IPS-20b (cell line): ENCODE results near the gene ARHGEF7.
"Not testable (repeated sequence)": the region's sequence is repeated elsewhere in the genome, so short reads cannot be mapped to it uniquely, and the experiment has no call there.

Experiments used
- H3K27ac ChIP-seq: one replicate; pipeline ENCODE4 v1.5.1; 2013; ENCODE audit warnings: low read length
- H3K27me3 ChIP-seq: 2 replicates; pipeline ENCODE4 v1.6.1; 2013; ENCODE audit warnings: mild to moderate bottlenecking, low read length, inconsistent platforms; ENCODE audit not compliant: insufficient read depth
- H3K36me3 ChIP-seq: 2 replicates; pipeline ENCODE4 v1.6.1; 2013; ENCODE audit warnings: low read depth, mild to moderate bottlenecking, inconsistent platforms, low read length, moderate library complexity; ENCODE audit not compliant: insufficient read depth
- H3K4me1 ChIP-seq: 2 replicates; pipeline ENCODE4 v1.6.1; 2013; ENCODE audit warnings: mild to moderate bottlenecking, control low read depth, inconsistent platforms, low read length, moderate library complexity; ENCODE audit not compliant: insufficient read depth
- H3K4me3 ChIP-seq: 2 replicates; pipeline ENCODE4 v1.5.1; 2013; ENCODE audit warnings: mild to moderate bottlenecking, low read length, inconsistent platforms
- H3K9ac ChIP-seq: 2 replicates; pipeline ENCODE4 v1.6.1; 2013; ENCODE audit warnings: low read depth, mild to moderate bottlenecking, inconsistent platforms, low read length, moderate library complexity
- H3K9me3 ChIP-seq: 2 replicates; pipeline ENCODE4 v1.6.1; 2013; ENCODE audit warnings: mild to moderate bottlenecking, low read depth, low read length, inconsistent platforms; ENCODE audit not compliant: insufficient read depth

ARHGEF7 gene

GRCh38 chr13:111189516-111189915 is 74.4 kb downstream of the ARHGEF7 start:
- not testable (repeated sequence) for H3K36me3 ChIP-seq, H3K27me3 ChIP-seq, H3K4me1 ChIP-seq, H3K9me3 ChIP-seq, H3K9ac ChIP-seq, H3K27ac ChIP-seq, H3K4me3 ChIP-seq

- not testable (repeated sequence) for H3K4me1 ChIP-seq, H3K36me3 ChIP-seq, H3K4me3 ChIP-seq, H3K9me3 ChIP-seq, H3K27me3 ChIP-seq, H3K9ac ChIP-seq, H3K27ac ChIP-seq
Observed at GRCh38 chr13:111193223-111193622, 78.1 kb downstream of the ARHGEF7 start.

- H3K4me1 ChIP-seq, H3K9me3 ChIP-seq, H3K9ac ChIP-seq, H3K36me3 ChIP-seq, H3K27ac ChIP-seq, H3K4me3 ChIP-seq, H3K27me3 ChIP-seq: not testable (repeated sequence)
Observed at GRCh38 chr13:111194651-111195050, 79.5 kb downstream of the ARHGEF7 start.

- H3K36me3 ChIP-seq, H3K4me3 ChIP-seq: not testable (repeated sequence)
- peaks cover 31% of the 10 kb centered on the region for H3K4me1 ChIP-seq
Observed at GRCh38 chr13:111198732-111199378, 83.7 kb downstream of the ARHGEF7 start.

GRCh38 chr13:111201304-111201940 is 86.3 kb downstream of the ARHGEF7 start:
- Histone ChIP-seq H3K27ac (no peak overlapping the region), H3K4me1 (peaks cover 48% of the 10 kb centered on the region), H3K9me3 (no peaks in the 10 kb centered on the region), H3K4me3 (no peak overlapping the region), H3K9ac (no peak overlapping the region), H3K27me3 (no peaks in the 10 kb centered on the region), H3K36me3 (0 out of 2 replicates have a peak, but pooled peaks cover 8% of the 10 kb centered on the region)

More at GRCh38 chr13:111198732-111199378, 83.7 kb downstream of the ARHGEF7 start:
- not testable (repeated sequence) for H3K27ac ChIP-seq, H3K9me3 ChIP-seq, H3K9ac ChIP-seq, H3K27me3 ChIP-seq

GRCh38 chr13:111202156-111202621 is 87.1 kb downstream of the ARHGEF7 start:
- Histone ChIP-seq H3K4me3 (0 out of 2 replicates have a peak overlapping the region, but pooled peaks have one; percentile 30), H3K4me1 (peaks cover 48% of the 10 kb centered on the region), H3K27me3 (no peaks in the 10 kb centered on the region), H3K27ac (peak overlapping the region; percentile 17), H3K36me3 (0 out of 2 replicates have a peak, but pooled peaks cover 8% of the 10 kb centered on the region), H3K9ac (no peak overlapping the region; the same call in 1 of the 2 replicates), H3K9me3 (no peaks in the 10 kb centered on the region)

- Histone ChIP-seq H3K27me3 (no peaks in the 10 kb centered on the region), H3K4me3 (0 out of 2 replicates have a peak overlapping the region, but pooled peaks have one; percentile 30), H3K9me3 (no peaks in the 10 kb centered on the region), H3K36me3 (0 out of 2 replicates have a peak, but pooled peaks cover 8% of the 10 kb centered on the region), H3K4me1 (peaks cover 48% of the 10 kb centered on the region), H3K9ac (no peak overlapping the region; the same call in 1 of the 2 replicates), H3K27ac (peak overlapping the region; percentile 17)
Observed at GRCh38 chr13:111202745-111203144, 87.6 kb downstream of the ARHGEF7 start.

GRCh38 chr13:111203736-111204389 is 88.8 kb downstream of the ARHGEF7 start:
- no peak overlapping the region for H3K4me3 ChIP-seq
- H3K9ac ChIP-seq = no peak overlapping the region

GRCh38 chr13:111204438-111205177 is 89.5 kb downstream of the ARHGEF7 start:
- Histone ChIP-seq H3K9me3 (no peaks in the 10 kb centered on the region), H3K36me3 (no peaks in the 10 kb centered on the region), H3K27ac (no peak overlapping the region), H3K27me3 (no peaks in the 10 kb centered on the region), H3K4me3 (peak overlapping the region; percentile 49), H3K4me1 (peaks cover 62% of the 10 kb centered on the region), H3K9ac (peak overlapping the region; percentile 62; the same call in 1 of the 2 replicates)

More at GRCh38 chr13:111203736-111204389, 88.8 kb downstream of the ARHGEF7 start:
- no peaks in the 10 kb centered on the region for H3K27me3 ChIP-seq
- no peak overlapping the region for H3K27ac ChIP-seq
- H3K4me1 ChIP-seq = peaks cover 56% of the 10 kb centered on the region
- no peaks in the 10 kb centered on the region for H3K9me3 ChIP-seq
- 0 out of 2 replicates have a peak, but pooled peaks cover 3% of the 10 kb centered on the region for H3K36me3 ChIP-seq

- H3K4me3 ChIP-seq = no peak overlapping the region
- no peak overlapping the region for H3K9ac ChIP-seq
- H3K27me3 ChIP-seq = no peaks in the 10 kb centered on the region
- no peaks in the 10 kb centered on the region for H3K36me3 ChIP-seq
- H3K27ac ChIP-seq = no peak overlapping the region
- H3K4me1 ChIP-seq = peaks cover 71% of the 10 kb centered on the region
- no peaks in the 10 kb centered on the region for H3K9me3 ChIP-seq
Observed at GRCh38 chr13:111206148-111206547, 91.0 kb downstream of the ARHGEF7 start.

GRCh38 chr13:111209613-111210012 is 94.5 kb downstream of the ARHGEF7 start:
- Histone ChIP-seq H3K27me3 (no peaks in the 10 kb centered on the region), H3K4me3 (no peak overlapping the region), H3K9me3 (no peaks in the 10 kb centered on the region), H3K36me3 (no peaks in the 10 kb centered on the region; the same call in 1 of the 2 replicates), H3K4me1 (peaks cover 73% of the 10 kb centered on the region), H3K9ac (no peak overlapping the region), H3K27ac (no peak overlapping the region)
